Astrocyte of the hippocampus (primary cell): ENCODE results near the gene PSTPIP2.
"Not testable (repeated sequence)": the region's sequence is repeated elsewhere in the genome, so short reads cannot be mapped to it uniquely, and the experiment has no call there.

Experiments
- DNase-seq: peaks from one replicate; pipeline ENCODE4 v3.0.0; 2011; ENCODE audit warnings: low read depth, low spot score

The PSTPIP2 gene

DNA sequence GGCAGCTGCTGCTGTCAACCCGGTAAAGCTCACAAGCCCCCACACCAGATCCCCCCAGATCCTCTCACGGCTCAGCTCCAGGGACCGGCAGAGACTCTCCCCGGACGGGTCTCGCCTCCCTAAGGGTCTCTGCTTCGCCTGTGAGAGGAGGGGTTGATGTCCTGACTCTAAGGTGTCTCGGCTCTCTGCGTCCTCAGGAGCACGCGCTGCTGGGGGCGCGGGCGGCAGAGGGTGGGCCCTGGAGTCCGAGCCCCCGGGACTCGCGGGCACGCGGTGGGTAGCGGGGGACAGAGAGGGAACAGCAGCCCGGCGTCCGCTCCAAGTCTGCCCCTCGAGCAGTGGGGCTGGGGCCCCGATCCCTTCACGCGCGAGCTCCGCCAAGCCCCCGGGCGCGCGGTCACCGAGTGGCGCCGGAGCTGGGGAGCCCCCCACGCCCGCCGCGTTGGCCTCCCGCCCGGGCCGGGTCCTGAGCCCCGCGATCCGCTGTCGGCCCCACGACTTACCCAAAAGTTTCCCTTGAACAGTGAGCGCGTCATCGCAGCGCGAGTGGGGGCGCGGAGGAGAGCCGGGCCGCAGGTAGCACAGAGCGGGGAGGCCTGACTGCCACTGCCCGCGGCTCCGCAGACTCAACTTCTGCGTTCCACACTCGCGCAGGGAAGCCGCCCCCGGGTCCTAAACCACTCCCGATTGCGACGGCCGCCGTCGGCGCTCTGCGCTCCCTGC is at the start of gene PSTPIP2:
Gene PSTPIP2, minus strand, starts transcription at position 608 of the 723 bp plus-strand sequence. Its CDS starts 72 bp downstream, at position 536.
- DNase-seq = peak; percentile 86

- DNase-seq = no peak
These were observed 41.7 kb upstream of the PSTPIP2 start for GRCh38 chr18:46113751-46114150.

DNA sequence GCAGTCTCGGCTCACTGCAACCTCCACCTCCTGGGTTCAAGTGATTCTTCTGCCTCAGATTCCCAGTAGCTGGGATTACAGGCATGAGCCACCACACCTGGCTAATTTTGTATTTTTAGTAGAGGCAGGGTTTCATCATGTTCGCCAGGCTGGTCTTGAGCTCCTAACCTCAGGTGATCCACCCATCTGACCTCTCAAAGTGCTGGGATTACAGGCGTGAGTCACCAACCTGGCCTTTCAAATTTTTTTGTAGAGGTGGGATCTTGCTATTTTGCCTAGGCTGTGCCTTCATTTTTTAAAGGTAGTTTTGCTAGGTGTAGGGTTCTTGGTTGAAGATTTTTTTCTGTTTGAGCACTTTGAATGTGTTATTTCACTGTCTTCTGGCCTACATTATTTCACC is 38.3 kb upstream of the PSTPIP2 start:
- DNase-seq = no peak

- DNase-seq = no peak
These were observed 37.3 kb upstream of the PSTPIP2 start for GRCh38 chr18:46109386-46109785.

DNA sequence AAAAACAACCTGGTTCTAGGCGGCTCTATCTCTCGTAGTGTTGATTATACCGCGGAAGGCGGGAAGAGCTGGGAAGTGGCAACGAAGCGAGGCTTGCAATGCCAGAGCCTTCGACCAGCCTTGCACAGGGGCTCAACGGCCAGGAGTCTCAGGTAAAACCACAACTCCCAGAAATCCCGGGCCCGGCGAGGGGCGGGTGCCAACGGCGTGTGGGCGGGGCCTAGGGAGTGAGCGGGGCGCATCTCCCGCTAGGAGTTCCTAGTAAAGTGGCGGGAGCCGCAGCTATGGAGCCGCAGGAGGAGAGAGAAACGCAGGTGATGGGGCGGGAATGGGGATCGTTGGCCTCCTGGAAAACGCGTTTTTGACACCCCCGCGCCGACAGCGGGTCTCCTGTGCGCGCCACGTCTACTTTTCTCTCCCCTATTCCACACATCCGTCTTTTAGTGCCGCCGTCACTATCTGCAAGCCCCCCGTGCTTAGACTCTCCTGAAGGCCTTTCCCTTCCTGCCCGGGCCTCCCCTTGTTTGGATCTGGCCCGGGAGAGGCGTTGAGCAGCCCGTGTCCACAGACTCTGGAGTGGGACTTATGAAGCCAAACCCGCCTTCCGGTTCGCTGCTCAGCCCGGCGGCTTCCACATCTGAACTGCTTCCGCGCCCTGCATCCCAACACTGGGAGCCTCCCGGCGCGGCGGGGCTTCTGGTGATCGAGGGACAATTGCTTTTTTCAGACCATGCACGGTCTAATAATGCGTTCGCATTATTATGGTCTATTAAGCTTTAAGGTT is 32.3 kb upstream of the PSTPIP2 start, which contains the start of gene HAUS1:
Gene HAUS1, plus strand, starts transcription at position 258 of the 784 bp plus-strand sequence. Its CDS starts 27 bp downstream, at position 285.
- peak; percentile 93 for DNase-seq

GRCh38 chr18:46099463-46099862 is 27.4 kb upstream of the PSTPIP2 start:
- DNase-seq = no peak

DNA sequence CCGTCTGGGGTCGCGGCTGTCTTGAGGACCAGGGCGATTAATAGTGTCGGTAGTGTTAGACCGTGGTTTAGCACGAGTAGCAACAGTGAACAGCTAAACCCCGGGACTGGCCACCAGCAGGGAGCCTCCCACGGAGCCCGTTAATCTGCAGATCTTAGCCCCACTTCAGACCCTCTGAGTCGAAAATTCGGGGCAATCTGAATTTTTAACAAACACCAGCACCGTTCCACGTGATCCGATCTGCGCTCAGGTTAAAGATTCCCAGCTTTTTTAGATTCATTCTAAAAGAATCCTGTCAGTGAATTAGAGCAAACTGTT is 26.5 kb upstream of the PSTPIP2 start:
- no peak for DNase-seq

DNA sequence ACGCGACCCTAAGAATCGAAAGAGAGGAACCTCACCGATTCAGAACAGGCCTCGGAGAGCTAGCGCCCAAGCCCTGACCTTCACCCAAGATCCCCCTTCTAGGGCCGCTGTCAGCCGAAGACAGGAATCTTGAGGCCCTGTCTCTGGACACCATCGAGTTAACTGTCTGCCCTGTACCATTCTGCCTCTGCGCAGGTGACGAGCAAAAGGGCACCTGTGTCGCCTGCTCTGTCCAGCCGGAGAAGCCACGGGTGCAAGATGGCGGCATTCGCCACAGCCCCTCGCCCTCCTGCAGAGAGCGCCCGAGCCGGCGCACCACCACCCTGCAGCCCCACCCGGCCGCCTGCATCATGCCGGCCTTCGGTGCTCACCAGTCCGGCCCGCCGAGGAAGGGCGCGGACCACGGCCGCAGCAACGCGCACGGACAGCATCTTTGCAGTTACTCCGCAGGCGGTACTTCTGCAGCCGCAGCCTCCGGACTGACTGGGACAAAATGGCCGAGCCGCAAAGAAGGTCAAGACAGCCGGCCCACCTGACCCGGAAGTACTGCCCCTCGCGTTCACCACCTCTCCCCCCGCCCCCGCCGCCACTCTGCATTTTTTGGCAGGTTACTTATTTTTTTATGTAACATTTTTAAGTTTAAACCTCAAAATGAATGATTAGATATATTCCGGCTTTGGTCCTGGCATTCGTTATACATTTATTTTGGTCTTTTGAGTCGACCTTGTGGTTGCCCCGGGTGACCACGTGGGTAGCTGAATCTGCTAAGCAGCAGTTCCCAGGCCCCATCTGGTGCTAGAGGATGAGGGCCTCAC is 25.9 kb upstream of the PSTPIP2 start, which contains the start of gene ATP5F1A:
Gene ATP5F1A, minus strand, starts transcription at position 496 of the 815 bp plus-strand sequence. Its CDS starts 65 bp downstream, at position 431.
- DNase-seq = peak; percentile 91

DNA sequence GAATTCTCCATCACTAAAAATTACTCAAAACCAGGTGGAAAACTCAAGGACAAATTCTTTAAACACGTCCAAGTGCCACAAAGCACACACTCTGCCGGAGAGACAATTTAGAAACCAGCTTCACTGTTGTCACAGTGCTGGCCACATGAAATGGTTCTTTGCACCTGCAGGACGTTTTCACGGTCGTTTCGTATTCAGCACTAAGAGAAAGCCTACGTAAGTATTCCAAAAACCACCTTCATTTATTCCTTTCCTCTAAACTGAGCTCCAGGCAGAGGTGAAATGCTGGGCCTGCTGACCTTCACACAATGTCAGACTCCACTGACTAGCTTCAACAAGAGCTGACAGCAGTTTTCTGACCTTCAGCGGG is 25.4 kb upstream of the PSTPIP2 start:
- no peak for DNase-seq

- DNase-seq = peak; percentile 9
These were observed 24.7 kb upstream of the PSTPIP2 start for GRCh38 chr18:46096651-46097300.

DNA sequence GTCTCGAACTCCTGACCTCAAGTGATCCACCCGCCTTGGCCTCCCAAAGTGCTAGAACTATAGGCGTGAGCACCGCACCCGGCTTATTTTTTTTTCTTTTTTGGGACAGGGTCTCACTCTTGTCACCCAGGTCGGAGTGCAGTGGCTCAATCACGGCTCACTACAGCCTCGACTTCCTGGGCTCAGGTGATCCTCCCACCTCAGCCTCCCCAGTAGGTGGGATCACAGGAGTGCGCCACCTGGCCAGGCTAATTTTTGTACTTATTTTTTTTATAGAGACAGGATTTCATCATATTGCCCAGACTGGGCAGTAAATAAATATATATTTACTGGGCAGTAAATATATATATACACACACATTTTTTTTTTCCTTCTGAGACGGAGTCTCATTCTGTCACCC is 23.5 kb upstream of the PSTPIP2 start:
- DNase-seq = no peak

- DNase-seq = not testable (repeated sequence)
These were observed 16.4 kb upstream of the PSTPIP2 start for GRCh38 chr18:46088501-46088900.

- no peak for DNase-seq
These were observed 12.4 kb upstream of the PSTPIP2 start for GRCh38 chr18:46084431-46084830.

- no peak for DNase-seq
These were observed 8.1 kb upstream of the PSTPIP2 start for GRCh38 chr18:46080156-46080555.

DNA sequence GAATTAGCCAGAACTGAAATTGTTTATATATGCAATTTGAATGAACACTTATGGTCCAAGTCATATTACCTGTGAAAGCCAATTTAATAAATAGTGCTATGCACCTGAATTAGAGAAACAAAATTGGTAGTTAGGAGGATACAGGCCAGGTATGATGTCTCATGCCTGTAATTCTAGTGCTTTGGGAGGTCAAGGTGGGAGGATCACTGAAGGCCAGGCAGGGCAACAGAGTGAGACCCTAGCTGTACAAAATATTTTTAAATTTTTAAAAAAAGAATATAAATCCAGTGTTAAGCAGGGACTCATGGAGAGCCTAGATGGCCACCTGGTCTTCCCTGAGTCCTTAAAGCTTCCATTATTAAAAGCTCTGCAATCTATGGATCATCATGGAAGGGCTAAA is 7.3 kb upstream of the PSTPIP2 start:
- no peak for DNase-seq

- peak; percentile 81 for DNase-seq
These were observed 1.6 kb upstream of the PSTPIP2 start for GRCh38 chr18:46073474-46074331.

DNA sequence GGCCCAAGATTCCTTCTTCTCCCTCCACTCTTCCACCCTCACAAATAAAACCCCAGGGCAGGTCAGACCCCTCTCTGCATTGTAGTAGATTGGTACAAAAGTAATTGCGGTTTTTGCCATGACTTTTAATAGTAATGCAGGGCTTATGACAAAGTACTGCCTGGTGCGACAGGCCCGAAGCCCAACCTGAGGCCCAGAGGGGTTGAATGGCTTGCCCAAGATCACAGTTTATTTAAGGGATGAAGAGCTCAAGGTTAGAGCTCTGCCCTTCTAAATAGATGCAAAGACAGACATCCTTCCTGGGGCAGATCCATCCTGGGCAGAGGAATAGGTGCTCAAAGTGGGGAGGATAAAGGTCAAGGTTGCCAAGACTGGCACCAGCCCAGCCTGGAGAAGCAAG is 899 bp upstream of the PSTPIP2 start:
- DNase-seq = no peak

DNA sequence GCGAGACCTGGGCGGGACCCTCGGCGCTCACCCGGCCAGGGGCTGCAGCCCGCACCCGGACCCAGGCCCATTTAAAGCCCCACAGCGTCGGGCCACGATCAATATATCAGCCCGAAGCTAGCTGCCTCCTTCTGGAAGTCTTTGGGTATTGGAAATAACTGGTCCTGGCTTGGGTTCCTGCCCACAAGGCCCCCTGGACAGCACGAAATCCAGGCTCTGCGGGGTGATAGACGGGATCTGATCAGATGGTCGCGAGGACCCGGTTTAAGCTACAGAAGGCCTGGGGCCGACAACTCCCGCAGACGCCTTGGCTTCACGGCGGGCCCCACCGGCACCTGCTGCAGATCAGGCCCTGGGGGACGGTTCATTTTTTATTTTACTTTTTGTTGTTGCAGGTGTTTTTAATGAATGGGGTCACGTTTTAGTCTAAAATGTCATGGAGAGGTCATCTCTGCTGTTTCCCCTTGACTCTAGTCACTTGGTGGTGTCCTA is 362 bp upstream of the PSTPIP2 start:
- no peak for DNase-seq

DNA sequence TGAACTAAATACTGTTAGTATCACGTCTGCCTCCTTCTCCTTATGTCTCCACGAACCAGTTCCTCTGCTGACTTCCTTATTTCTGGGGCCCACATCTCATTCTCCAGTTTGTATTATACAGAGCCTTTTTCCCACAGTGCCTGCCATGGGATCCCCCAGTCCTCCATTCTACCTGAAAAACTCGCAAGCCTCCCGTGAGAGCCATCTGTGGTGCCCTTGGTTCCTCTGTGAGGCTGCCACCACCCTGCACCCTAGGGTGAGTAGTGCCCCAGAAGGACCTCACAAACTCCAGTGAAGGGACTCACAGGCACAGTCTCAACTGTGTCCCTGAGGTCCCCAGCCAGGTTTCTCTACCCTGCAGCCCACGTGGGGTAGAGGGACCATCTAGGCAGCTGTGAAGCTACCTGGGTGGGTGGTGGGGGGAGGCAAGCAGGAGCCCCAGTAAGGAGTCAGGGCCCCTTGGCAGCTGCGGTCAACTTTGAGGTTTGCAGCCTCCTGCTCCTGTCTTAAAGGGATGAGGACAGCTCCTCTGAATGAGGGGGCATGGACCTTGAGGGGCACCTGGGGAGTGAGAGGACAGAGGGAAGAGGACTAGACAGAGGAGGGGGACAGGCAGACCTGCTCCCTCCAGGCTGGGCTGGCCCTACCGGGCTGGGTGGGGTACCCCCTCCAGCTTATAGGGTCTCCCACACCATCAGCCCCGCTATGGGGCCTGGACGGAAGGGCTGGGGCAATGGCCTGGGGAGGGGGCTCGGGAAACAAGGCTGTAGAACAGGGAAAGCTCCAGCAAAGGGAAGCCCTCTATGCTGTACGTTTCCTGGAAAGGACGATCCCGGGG is 1.0 kb downstream of the PSTPIP2 start:
- no peak for DNase-seq

DNA sequence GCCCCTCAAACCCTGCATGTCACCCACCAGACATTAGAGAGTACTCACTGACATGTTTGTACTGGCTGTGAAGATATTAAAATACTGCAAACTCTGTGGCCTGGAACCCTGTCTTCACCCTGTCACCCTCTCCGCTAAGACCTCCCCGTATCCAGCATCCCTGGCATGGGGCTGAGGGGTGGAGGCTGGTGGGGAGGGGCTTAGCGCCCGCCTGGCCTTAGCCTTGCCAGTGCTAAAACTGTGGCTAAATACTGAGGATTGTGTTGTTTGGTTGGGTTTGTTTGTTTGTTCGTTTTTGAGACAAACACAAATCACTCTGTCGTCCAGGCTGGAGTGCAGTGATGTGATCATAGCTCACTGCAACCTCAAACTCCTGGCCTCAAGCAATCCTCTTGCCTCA is 1.8 kb downstream of the PSTPIP2 start:
- DNase-seq = no peak
